H1 (cell line): Measurements from ENCODE around the gene DNAJB8. TPM values are rescaled to one million over a fixed set of nuclear protein-coding genes. Genes with fewer than 3 reads are reported as not detected.

Experiments
- CTCF ChIA-PET: fragments of 300-600 bp; sonication (Branson Sonifier 250); formaldehyde crosslinking; loops from one replicate; lab custom pipeline; 2021; ENCODE audit not compliant: partially characterized antibody; lab: Charles Lee
- POLR2A ChIA-PET: fragments of 300-600 bp; sonication (Branson Sonifier 250); formaldehyde crosslinking; loops from one replicate; lab custom pipeline; 2021; ENCODE audit warnings: inconsistent platforms; ENCODE audit not compliant: partially characterized antibody; lab: Charles Lee
- DNase-seq, 2 experiments: peaks; one replicate each; pipeline versions ENCODE4 v3.0.0 to v3.0.0-alpha.2; 2010 to 2022; ENCODE audit warnings: low spot score in 2 of 2, low read depth in 1 of 2, mixed read lengths in 1 of 2
- FAIRE-seq: peaks from 2 replicates; lab custom pipeline; 2011; peaks lifted over from hg19 to GRCh38; lab: Jason Lieb, UNC
- H2AFZ ChIP-seq: 2 replicates; pipeline ENCODE4 v1.8.1; 2012; ENCODE audit warnings: low read length, inconsistent platforms
- H2AK5ac ChIP-seq: 2 replicates; pipeline ENCODE4 v1.6.1; 2013; ENCODE audit warnings: low read depth, low read length
- H2BK120ac ChIP-seq: replicated peaks from 2 replicates; pipeline ENCODE3; 2013; ENCODE audit warnings: low read depth, low read length, inconsistent platforms
- H2BK12ac ChIP-seq: 2 replicates; pipeline ENCODE4 v1.6.1; 2013; ENCODE audit warnings: low read depth, low read length
- H2BK15ac ChIP-seq: 2 replicates; pipeline ENCODE4 v1.6.1; 2013; ENCODE audit warnings: low read length
- H2BK20ac ChIP-seq: 2 replicates; pipeline ENCODE4 v1.6.1; 2013; ENCODE audit warnings: low read length
- H2BK5ac ChIP-seq: 2 replicates; pipeline ENCODE4 v1.6.1; 2013; ENCODE audit warnings: low read depth, low read length
- H3K14ac ChIP-seq: 2 replicates; pipeline ENCODE4 v1.6.1; 2013; ENCODE audit warnings: inconsistent platforms; ENCODE audit not compliant: insufficient read length
- H3K18ac ChIP-seq: 2 replicates; pipeline ENCODE4 v1.6.1; 2013; ENCODE audit warnings: low read length; ENCODE audit errors: extremely low read depth
- H3K23ac ChIP-seq: 2 replicates; pipeline ENCODE4 v1.6.1; 2013; ENCODE audit warnings: inconsistent platforms; ENCODE audit not compliant: insufficient read length
- H3K23me2 ChIP-seq: 2 replicates; pipeline ENCODE4 v1.6.1; 2013; ENCODE audit warnings: low read depth, low read length
- H3K27ac ChIP-seq: 2 replicates; pipeline ENCODE4 v1.6.1; 2011; ENCODE audit warnings: low read depth, low read length, inconsistent platforms
- H3K27me3 ChIP-seq, 4 experiments: replicated peaks in 1 of 4; 1 replicate in 1 of 4; 2 replicates in 3 of 4; pipeline versions ENCODE4 v1.6.1 to v1.8.1; 2011 to 2013; ENCODE audit warnings: low read length in 3 of 4, mild to moderate bottlenecking in 3 of 4, inconsistent platforms in 2 of 4, mixed read lengths in 2 of 4, moderate library complexity in 1 of 4; ENCODE audit not compliant: control insufficient read depth in 3 of 4, insufficient read depth in 3 of 4; ENCODE audit errors: extremely low read depth in 1 of 4
- H3K36me3 ChIP-seq, 4 experiments: 2 replicates each; pipeline versions ENCODE4 v1.6.1 to v1.8.1; 2011 to 2013; ENCODE audit warnings: mild to moderate bottlenecking in 4 of 4, low read length in 3 of 4, moderate library complexity in 2 of 4, control low read depth in 1 of 4, inconsistent platforms in 1 of 4; ENCODE audit not compliant: insufficient read depth in 4 of 4, control insufficient read depth in 2 of 4
- H3K4ac ChIP-seq: replicated peaks from 2 replicates; pipeline ENCODE3; 2013; ENCODE audit warnings: low read length, low read depth, mixed read lengths, inconsistent platforms; ENCODE audit not compliant: insufficient read length
- H3K4me1 ChIP-seq, 4 experiments: replicated peaks in 1 of 4; 1 replicate in 1 of 4; 2 replicates in 3 of 4; pipeline versions ENCODE4 v1.6.1 to v1.8.1; 2011 to 2013; ENCODE audit warnings: low read length in 3 of 4, inconsistent platforms in 2 of 4, mixed read lengths in 1 of 4; ENCODE audit not compliant: insufficient read depth in 4 of 4, control insufficient read depth in 3 of 4
- H3K4me2 ChIP-seq, 2 experiments: 2 replicates each; pipeline versions ENCODE4 v1.6.1 to v1.8.1; 2011 to 2013; ENCODE audit warnings: low read depth in 2 of 2, low read length in 2 of 2, control low read depth in 1 of 2, inconsistent platforms in 1 of 2, mild to moderate bottlenecking in 1 of 2; ENCODE audit not compliant: insufficient read depth in 1 of 2
- H3K4me3 ChIP-seq, 4 experiments: fragments of 200-600, 300-600 bp in 1 of 4; sonication (generic), shearing (Covaris generic), sonication (Bioruptor Twin) in 1 of 4; 2 replicates each; pipeline versions ENCODE4 v1.5.1 to v1.8.1; 2011 to 2016; ENCODE audit warnings: low read length in 4 of 4, low read depth in 3 of 4, control low read depth in 2 of 4, inconsistent platforms in 2 of 4, mild to moderate bottlenecking in 2 of 4, mixed read lengths in 1 of 4, moderate library complexity in 1 of 4; ENCODE audit not compliant: insufficient read depth in 2 of 4; ENCODE audit errors: extremely low read depth in 1 of 4
- H3K56ac ChIP-seq: replicated peaks from 2 replicates; pipeline ENCODE3; 2013; ENCODE audit warnings: low read depth, mild to moderate bottlenecking, mixed read lengths, low read length, inconsistent platforms; ENCODE audit not compliant: insufficient read length
- H3K79me1 ChIP-seq: 2 replicates; pipeline ENCODE4 v1.6.1; 2013; ENCODE audit warnings: low read depth, low read length, control low read depth
- H3K79me2 ChIP-seq, 2 experiments: 2 replicates each; pipeline versions ENCODE4 v1.6.1 to v1.8.1; 2012 to 2013; ENCODE audit warnings: low read length in 2 of 2, mild to moderate bottlenecking in 2 of 2, inconsistent platforms in 1 of 2; ENCODE audit not compliant: insufficient read depth in 2 of 2, control insufficient read depth in 1 of 2
- H3K9ac ChIP-seq, 4 experiments: replicated peaks in 1 of 4; 1 replicate in 1 of 4; 2 replicates in 3 of 4; pipeline versions ENCODE4 v1.6.1 to v1.8.1; 2011 to 2013; ENCODE audit warnings: low read depth in 3 of 4, low read length in 3 of 4, control low read depth in 2 of 4, mild to moderate bottlenecking in 2 of 4, moderate library complexity in 2 of 4, inconsistent platforms in 1 of 4; ENCODE audit errors: extremely low read depth in 1 of 4
- H3K9me3 ChIP-seq, 2 experiments: 2 replicates each; pipeline versions ENCODE4 v1.6.1 to v1.8.1; 2012 to 2013; ENCODE audit warnings: mild to moderate bottlenecking in 2 of 2, moderate library complexity in 2 of 2, control low read depth in 1 of 2, inconsistent platforms in 1 of 2, low read depth in 1 of 2, low read length in 1 of 2, mixed read lengths in 1 of 2; ENCODE audit not compliant: insufficient read depth in 2 of 2
- H4K20me1 ChIP-seq, 2 experiments: replicated peaks in 1 of 2; 2 replicates each; pipeline versions ENCODE3 to v1.8.1; 2011 to 2013; ENCODE audit warnings: inconsistent platforms in 2 of 2, low read length in 2 of 2, mild to moderate bottlenecking in 1 of 2; ENCODE audit not compliant: insufficient read depth in 2 of 2, control insufficient read depth in 1 of 2
- H4K5ac ChIP-seq: 2 replicates; pipeline ENCODE4 v1.6.1; 2013; ENCODE audit warnings: low read length, low read depth, mixed read lengths, inconsistent platforms; ENCODE audit not compliant: insufficient read length
- H4K8ac ChIP-seq: 2 replicates; pipeline ENCODE4 v1.8.0; 2013; ENCODE audit warnings: mild to moderate bottlenecking, moderate library complexity, low read length, inconsistent platforms; ENCODE audit not compliant: insufficient read depth; ENCODE audit errors: extremely low read depth
- H4K91ac ChIP-seq: replicated peaks from 2 replicates; pipeline ENCODE3; 2013; ENCODE audit warnings: low read length, mixed read lengths, inconsistent platforms; ENCODE audit not compliant: insufficient read length
- BACH1 ChIP-seq: IDR thresholded peaks from 2 replicates; pipeline ENCODE4 v1.6.1; 2012; ENCODE audit warnings: low read length, improper control_type of control experiment
- KDM4A ChIP-seq: IDR thresholded peaks from one replicate; pipeline ENCODE4 v1.7.1; 2012; ENCODE audit warnings: low read depth, mild to moderate bottlenecking, moderate library complexity, low read length, inconsistent platforms; ENCODE audit not compliant: severe bottlenecking
- RNF2 ChIP-seq: fragments of 200-900, 300-1000 bp; sonication (generic); IDR thresholded peaks from 2 replicates; pipeline ENCODE4 v1.7.1; 2016; ENCODE audit warnings: borderline replicate concordance, low read depth, mild to moderate bottlenecking, antibody characterized with exemption, low read length; ENCODE audit not compliant: poor library complexity, severe bottlenecking; ENCODE audit errors: missing control alignments
- ZNF274 ChIP-seq: IDR thresholded peaks from 2 replicates; pipeline ENCODE4 v1.7.0; 2012; ENCODE audit warnings: low read length, borderline replicate concordance; ENCODE audit errors: extremely low read depth
- WGBS, 2 experiments: shearing (Covaris generic) in 1 of 2; methylation state at CpG; one replicate each; pipeline versions ENCODE4 v1.1.6 to v1.1.7; 2013 to 2015; ENCODE audit warnings: low lambda C conversion rate in 2 of 2, mixed read lengths in 2 of 2, inconsistent platforms in 1 of 2, low coverage in 1 of 2, missing lambda C conversion rate in 1 of 2; ENCODE audit not compliant: insufficient replicate concordance in 2 of 2, insufficient coverage in 1 of 2, insufficient read length in 1 of 2; ENCODE audit errors: extremely low coverage in 1 of 2, missing lambda C conversion rate in 1 of 2; 5-methylcytosine and 5-hydroxymethylcytosine counted together
- polyA plus RNA-seq, 7 experiments: library from polyadenylated mRNA; depleted of rRNA in 3 of 7; stranded (reverse) in 5 of 7; unstranded in 2 of 7; fragments of >200 nt in 5 of 7; fragments of 200-250 nt in 2 of 7; gene quantifications; 1 replicate in 5 of 7; 2 replicates in 1 of 7; 4 replicates in 1 of 7; pipeline versions ENCODE4 v1.2.1 to v1.2.3, GENCODE V29; 2011 to 2013; ENCODE audit warnings: missing spikeins in 2 of 7, mixed read lengths in 2 of 7
- total RNA-seq: library from RNA; stranded (reverse); fragmentation: NEBNext Ultra II Directional; extraction: Animal tissue kit (Norgen Biotek cat#: 25700); gene quantifications from 2 replicates; pipeline ENCODE4 v1.2.1, GENCODE V29; 2021

Gene DNAJB8
- total and polyA plus RNA-seq, 2 of the 8 experiments (the other 6 are each of a cell fraction or from before 2014, with no cell fraction given) = not detected

- H2BK15ac ChIP-seq = no peak overlapping the region
- H3K56ac ChIP-seq = no peak overlapping the region
- no peak overlapping the region for H3K9ac ChIP-seq
- H4K5ac ChIP-seq = no peak overlapping the region
- H3K27me3 ChIP-seq = peaks cover 98 to 100% (median 99%) of the 10 kb centered on the region in 4 experiments
- peaks cover 15 to 29% of the 10 kb centered on the region in 2 experiments for H4K20me1 ChIP-seq
- FAIRE-seq = no peak
- H3K9me3 ChIP-seq = no peaks in the 10 kb centered on the region
- H3K4me2 ChIP-seq = peak overlapping the region; percentile 63 to 95
- H3K27ac ChIP-seq = no peak overlapping the region
- no peak overlapping the region for H2AK5ac ChIP-seq
- H2AFZ ChIP-seq = no peak overlapping the region
- no peak overlapping the region; the same call in 1 of the 2 replicates for H4K8ac ChIP-seq
- H2BK12ac ChIP-seq = 0 out of 2 replicates have a peak overlapping the region, but pooled peaks have one; percentile 44
- H3K36me3 ChIP-seq = peaks cover 0 to 12% (median 0%) of the 10 kb centered on the region in 4 experiments; a peak in 1 of 8 replicates
- H2BK5ac ChIP-seq = peak overlapping the region; percentile 8; the same call in 1 of the 2 replicates
- H2BK20ac ChIP-seq = peak overlapping the region; percentile 61; the same call in 1 of the 2 replicates
- peaks cover 3 to 84% (median 54%) of the 10 kb centered on the region in 4 experiments for H3K4me1 ChIP-seq
- no peak overlapping the region for H2BK120ac ChIP-seq
- H3K14ac ChIP-seq = no peak overlapping the region
- no peaks in the 10 kb centered on the region for H3K79me2 ChIP-seq
- CTCF ChIA-PET = interaction anchor here (0.6 to 3.7 kb wide), 21 partner anchors 9 to 319 kb away, joined by 3 to 38 read pairs (median 4); no protein-coding TSS in a partner anchor
- POLR2A ChIA-PET = interaction anchor here (1.2 to 1.3 kb wide), 2 partner anchors 57 to 367 kb away, joined by 3 to 5 read pairs; no protein-coding TSS in a partner anchor
- no peak overlapping the region for H4K91ac ChIP-seq
- H3K4me3 ChIP-seq = peak overlapping the region; percentile 4 to 63 (median 18)
- DNase-seq = no peak
- H3K23ac ChIP-seq = no peak overlapping the region
- TF ChIP-seq RNF2 (peak; percentile 96), ZNF274 (no peak), KDM4A (peak; percentile 12), BACH1 (no peak)
- no peaks in the 10 kb centered on the region for H3K79me1 ChIP-seq
- H3K4ac ChIP-seq = no peak overlapping the region
- H3K23me2 ChIP-seq = peaks cover 24% of the 10 kb centered on the region; the same call in 1 of the 2 replicates
- peak overlapping the region; percentile 32; the same call in 1 of the 2 replicates for H3K18ac ChIP-seq
- 1% methylated on average over 25 of the region's 26 CpGs; no CpG with 5 or more reads in 1 of the 2 experiments for WGBS, 2 experiments
These were observed 22.9 kb upstream of the DNAJB8 start for GRCh38 chr3:128489674-128489926.
